H1 (cell line): Measurements from ENCODE around the gene SRSF12. TPM values are rescaled to one million over a fixed set of nuclear protein-coding genes. Genes with fewer than 3 reads are reported as not detected.

Experiments used
- POLR2AphosphoS5 ChIP-seq: IDR thresholded peaks from 2 replicates; pipeline ENCODE4 v1.6.1; 2011; ENCODE audit warnings: low read depth, low read length
- SAP30 ChIP-seq: fragments of 300-600 bp; sonication (generic); IDR thresholded peaks from 2 replicates; pipeline ENCODE4 v1.7.1; 2012; ENCODE audit warnings: low read length, moderate library complexity, mild to moderate bottlenecking, inconsistent platforms; ENCODE audit not compliant: insufficient read depth, insufficient replicate concordance
- polyA plus RNA-seq, 7 experiments: library from polyadenylated mRNA; depleted of rRNA in 3 of 7; stranded (reverse) in 5 of 7; unstranded in 2 of 7; fragments of >200 nt in 5 of 7; fragments of 200-250 nt in 2 of 7; gene quantifications; 1 replicate in 5 of 7; 2 replicates in 1 of 7; 4 replicates in 1 of 7; pipeline versions ENCODE4 v1.2.1 to v1.2.3, GENCODE V29; 2011 to 2013; ENCODE audit warnings: missing spikeins in 2 of 7, mixed read lengths in 2 of 7
- total RNA-seq: library from RNA; stranded (reverse); fragmentation: NEBNext Ultra II Directional; extraction: Animal tissue kit (Norgen Biotek cat#: 25700); gene quantifications from 2 replicates; pipeline ENCODE4 v1.2.1, GENCODE V29; 2021
- TF ChIP-seq, protein P1 (sequence below): fragments of 300-600 bp; sonication (generic); IDR thresholded peaks from 2 replicates; pipeline ENCODE4 v1.7.1; 2012; ENCODE audit warnings: low read length, moderate library complexity, mild to moderate bottlenecking, inconsistent platforms; ENCODE audit not compliant: insufficient replicate concordance

Gene SRSF12
- total and polyA plus RNA-seq, 2 of the 8 experiments (the other 6 are each of a cell fraction or from before 2014, with no cell fraction given), result 2.6 to 4.2 TPM

DNA sequence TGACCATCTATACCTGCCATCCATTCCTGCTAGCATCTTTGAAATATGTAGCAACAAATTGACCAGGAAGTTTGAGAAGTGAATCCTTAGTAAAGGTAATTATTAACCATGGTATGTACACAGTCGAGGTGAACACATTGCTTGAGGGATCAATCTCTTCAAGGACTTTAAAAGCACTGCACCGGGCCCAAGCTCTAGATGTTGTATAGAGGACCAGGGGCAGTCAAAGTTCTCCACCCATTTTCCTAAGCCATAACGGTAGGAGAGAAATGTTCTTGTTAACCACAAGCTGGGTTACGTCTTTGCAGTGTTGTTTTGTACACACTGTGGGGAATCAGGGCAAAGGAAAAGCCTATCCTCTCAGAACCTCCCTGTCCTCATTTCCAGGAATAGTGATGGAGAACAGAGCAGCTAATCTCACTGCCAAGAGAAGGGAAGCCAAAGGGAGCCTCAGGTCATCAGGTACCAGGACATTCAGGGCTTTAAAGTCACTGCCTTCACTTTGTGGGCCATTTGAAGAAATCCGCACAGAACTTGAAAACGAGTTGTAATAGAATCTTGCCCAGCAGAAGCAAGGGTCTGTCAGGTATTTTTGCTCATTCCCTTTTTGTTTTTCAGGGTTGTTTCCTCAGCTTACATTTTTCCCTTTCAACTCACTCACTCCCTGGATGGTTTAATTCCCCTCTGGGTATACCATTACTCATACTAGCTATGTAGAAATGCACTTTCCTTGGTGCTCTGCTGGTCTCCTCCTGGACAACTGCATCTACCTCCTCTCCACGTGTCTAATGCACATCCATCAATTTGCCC lies 22.7 kb upstream of the SRSF12 start (continued):
- TF ChIP-seq, protein P1, sequence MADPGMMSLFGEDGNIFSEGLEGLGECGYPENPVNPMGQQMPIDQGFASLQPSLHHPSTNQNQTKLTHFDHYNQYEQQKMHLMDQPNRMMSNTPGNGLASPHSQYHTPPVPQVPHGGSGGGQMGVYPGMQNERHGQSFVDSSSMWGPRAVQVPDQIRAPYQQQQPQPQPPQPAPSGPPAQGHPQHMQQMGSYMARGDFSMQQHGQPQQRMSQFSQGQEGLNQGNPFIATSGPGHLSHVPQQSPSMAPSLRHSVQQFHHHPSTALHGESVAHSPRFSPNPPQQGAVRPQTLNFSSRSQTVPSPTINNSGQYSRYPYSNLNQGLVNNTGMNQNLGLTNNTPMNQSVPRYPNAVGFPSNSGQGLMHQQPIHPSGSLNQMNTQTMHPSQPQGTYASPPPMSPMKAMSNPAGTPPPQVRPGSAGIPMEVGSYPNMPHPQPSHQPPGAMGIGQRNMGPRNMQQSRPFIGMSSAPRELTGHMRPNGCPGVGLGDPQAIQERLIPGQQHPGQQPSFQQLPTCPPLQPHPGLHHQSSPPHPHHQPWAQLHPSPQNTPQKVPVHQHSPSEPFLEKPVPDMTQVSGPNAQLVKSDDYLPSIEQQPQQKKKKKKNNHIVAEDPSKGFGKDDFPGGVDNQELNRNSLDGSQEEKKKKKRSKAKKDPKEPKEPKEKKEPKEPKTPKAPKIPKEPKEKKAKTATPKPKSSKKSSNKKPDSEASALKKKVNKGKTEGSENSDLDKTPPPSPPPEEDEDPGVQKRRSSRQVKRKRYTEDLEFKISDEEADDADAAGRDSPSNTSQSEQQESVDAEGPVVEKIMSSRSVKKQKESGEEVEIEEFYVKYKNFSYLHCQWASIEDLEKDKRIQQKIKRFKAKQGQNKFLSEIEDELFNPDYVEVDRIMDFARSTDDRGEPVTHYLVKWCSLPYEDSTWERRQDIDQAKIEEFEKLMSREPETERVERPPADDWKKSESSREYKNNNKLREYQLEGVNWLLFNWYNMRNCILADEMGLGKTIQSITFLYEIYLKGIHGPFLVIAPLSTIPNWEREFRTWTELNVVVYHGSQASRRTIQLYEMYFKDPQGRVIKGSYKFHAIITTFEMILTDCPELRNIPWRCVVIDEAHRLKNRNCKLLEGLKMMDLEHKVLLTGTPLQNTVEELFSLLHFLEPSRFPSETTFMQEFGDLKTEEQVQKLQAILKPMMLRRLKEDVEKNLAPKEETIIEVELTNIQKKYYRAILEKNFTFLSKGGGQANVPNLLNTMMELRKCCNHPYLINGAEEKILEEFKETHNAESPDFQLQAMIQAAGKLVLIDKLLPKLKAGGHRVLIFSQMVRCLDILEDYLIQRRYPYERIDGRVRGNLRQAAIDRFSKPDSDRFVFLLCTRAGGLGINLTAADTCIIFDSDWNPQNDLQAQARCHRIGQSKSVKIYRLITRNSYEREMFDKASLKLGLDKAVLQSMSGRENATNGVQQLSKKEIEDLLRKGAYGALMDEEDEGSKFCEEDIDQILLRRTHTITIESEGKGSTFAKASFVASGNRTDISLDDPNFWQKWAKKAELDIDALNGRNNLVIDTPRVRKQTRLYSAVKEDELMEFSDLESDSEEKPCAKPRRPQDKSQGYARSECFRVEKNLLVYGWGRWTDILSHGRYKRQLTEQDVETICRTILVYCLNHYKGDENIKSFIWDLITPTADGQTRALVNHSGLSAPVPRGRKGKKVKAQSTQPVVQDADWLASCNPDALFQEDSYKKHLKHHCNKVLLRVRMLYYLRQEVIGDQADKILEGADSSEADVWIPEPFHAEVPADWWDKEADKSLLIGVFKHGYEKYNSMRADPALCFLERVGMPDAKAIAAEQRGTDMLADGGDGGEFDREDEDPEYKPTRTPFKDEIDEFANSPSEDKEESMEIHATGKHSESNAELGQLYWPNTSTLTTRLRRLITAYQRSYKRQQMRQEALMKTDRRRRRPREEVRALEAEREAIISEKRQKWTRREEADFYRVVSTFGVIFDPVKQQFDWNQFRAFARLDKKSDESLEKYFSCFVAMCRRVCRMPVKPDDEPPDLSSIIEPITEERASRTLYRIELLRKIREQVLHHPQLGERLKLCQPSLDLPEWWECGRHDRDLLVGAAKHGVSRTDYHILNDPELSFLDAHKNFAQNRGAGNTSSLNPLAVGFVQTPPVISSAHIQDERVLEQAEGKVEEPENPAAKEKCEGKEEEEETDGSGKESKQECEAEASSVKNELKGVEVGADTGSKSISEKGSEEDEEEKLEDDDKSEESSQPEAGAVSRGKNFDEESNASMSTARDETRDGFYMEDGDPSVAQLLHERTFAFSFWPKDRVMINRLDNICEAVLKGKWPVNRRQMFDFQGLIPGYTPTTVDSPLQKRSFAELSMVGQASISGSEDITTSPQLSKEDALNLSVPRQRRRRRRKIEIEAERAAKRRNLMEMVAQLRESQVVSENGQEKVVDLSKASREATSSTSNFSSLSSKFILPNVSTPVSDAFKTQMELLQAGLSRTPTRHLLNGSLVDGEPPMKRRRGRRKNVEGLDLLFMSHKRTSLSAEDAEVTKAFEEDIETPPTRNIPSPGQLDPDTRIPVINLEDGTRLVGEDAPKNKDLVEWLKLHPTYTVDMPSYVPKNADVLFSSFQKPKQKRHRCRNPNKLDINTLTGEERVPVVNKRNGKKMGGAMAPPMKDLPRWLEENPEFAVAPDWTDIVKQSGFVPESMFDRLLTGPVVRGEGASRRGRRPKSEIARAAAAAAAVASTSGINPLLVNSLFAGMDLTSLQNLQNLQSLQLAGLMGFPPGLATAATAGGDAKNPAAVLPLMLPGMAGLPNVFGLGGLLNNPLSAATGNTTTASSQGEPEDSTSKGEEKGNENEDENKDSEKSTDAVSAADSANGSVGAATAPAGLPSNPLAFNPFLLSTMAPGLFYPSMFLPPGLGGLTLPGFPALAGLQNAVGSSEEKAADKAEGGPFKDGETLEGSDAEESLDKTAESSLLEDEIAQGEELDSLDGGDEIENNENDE, result no peak
- TF ChIP-seq SAP30, result no peak
- no peak for TF ChIP-seq POLR2AphosphoS5
